Adrenal gland (tissue), 5 donors: ENCODE results near the gene EIF4E2.

ENCODE experiments used
- POLR2A ChIP-seq, 2 donors: fragments of 450-650 bp; IDR thresholded peaks; one replicate each; pipeline ENCODE4 v1.6.1; 2017; ENCODE audit warnings: antibody characterized with exemption in 2 of 2, mild to moderate bottlenecking in 2 of 2, moderate library complexity in 1 of 2
- TF ChIP-seq, protein P1 (sequence below), 6 experiments: fragments of 450-650 bp in 4 of 6; fragments of 200-600 bp in 2 of 6; sonication (generic) in 1 of 6; IDR thresholded peaks; 1 replicate in 5 of 6; 2 replicates in 1 of 6; pipeline versions ENCODE4 v1.5.1 to v1.8.0; 2016 to 2021; ENCODE audit warnings: antibody characterized with exemption in 6 of 6, mild to moderate bottlenecking in 2 of 6, moderate library complexity in 1 of 6
- donor health status: DM: no; HTN: no; CAD: no.

DNA sequence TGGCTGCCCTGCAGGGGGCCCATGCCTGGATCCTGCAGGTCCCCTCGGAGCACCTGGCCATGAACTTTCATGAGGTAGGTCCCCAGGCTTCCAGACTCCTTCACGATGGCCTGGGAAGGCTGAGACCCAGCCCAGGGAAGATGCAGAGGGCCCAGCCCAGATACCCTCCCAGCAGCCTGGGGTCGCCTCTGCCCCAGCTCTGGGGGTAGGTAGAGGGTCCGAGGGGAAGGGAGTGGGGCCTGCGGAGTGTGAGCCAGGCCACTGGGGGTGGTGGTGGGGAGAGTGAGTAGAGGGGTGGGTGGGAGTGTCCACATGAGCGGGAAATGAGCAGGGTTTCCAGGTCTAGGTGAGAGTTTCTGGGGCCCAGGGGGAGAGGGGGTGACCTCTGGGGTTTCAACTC lies 25.7 kb upstream of the EIF4E2 start:
- TF ChIP-seq, protein P1, sequence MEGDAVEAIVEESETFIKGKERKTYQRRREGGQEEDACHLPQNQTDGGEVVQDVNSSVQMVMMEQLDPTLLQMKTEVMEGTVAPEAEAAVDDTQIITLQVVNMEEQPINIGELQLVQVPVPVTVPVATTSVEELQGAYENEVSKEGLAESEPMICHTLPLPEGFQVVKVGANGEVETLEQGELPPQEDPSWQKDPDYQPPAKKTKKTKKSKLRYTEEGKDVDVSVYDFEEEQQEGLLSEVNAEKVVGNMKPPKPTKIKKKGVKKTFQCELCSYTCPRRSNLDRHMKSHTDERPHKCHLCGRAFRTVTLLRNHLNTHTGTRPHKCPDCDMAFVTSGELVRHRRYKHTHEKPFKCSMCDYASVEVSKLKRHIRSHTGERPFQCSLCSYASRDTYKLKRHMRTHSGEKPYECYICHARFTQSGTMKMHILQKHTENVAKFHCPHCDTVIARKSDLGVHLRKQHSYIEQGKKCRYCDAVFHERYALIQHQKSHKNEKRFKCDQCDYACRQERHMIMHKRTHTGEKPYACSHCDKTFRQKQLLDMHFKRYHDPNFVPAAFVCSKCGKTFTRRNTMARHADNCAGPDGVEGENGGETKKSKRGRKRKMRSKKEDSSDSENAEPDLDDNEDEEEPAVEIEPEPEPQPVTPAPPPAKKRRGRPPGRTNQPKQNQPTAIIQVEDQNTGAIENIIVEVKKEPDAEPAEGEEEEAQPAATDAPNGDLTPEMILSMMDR (IDR thresholded peaks at IDR 0.05) = no peak
- TF ChIP-seq POLR2A (IDR thresholded peaks at IDR 0.05) = no peak
